ENCODE data around the gene FAM171A2. TPM values are rescaled to one million over a fixed set of nuclear protein-coding genes. Genes with fewer than 3 reads are reported as not detected.

Gene FAM171A2
- total RNA-seq, 1 donor from 2014 or later = 6.1 TPM

GRCh38 chr17:44323359-44324091, 40.1 kb downstream of the FAM171A2 start:
- no peak for DNase-seq (ENCODE audit: low read depth, low spot score)

DNA sequence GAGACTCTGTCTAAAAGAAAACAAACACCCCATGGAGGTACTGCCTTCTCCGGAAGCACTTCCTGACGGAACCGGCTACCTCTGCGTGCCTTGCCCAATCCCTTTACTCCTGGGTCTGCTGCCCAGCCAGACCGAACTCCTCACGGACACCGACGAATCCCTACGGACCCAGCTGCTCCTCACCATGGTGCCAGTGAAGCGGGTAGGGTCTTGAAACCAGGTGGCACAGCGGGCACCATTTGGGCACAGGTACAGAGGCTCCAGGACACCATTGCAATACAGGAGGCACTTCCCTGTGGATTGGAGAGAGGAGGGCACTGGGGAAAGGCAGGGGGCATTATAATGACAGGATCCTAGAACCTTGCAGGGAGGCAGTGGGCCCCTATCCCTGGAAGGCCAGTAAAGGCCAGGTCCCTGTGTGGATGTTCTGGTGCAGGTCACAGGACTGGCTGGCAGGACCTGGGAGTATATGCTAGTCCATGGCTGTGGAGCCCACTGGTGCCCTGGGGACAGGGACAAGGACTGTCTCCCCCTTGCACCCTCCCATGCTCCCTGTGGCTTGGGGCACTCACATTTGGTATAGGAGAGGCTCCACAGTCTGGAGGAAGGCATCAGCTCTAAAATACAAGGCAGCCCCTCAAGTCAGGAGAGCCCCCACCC, 41.3 kb downstream of the FAM171A2 start:
- no peak for DNase-seq (ENCODE audit: low read depth, low spot score)

- DNase-seq (ENCODE audit: low read depth, low spot score) = no peak
Observed at GRCh38 chr17:44321246-44322120, 42.2 kb downstream of the FAM171A2 start.

DNA sequence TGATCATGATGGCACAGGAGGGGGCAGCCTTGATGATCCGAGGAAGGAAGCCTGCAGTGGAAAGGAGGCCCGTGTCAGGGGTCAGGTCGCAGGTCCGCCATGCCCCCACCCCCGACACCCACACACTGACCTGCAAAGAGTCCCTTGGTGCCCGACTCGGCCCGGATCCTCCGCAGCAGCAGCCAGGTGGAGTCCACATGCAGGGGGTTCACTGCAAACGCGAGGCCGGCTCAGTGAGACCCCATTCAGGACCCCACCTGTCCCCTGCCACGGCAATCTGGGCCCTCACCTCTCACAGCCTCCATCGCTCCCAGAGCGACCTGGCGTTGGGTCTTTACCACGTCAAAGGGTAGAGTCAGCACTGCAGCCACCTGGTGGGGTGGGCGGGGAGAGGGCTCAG, 43.6 kb downstream of the FAM171A2 start:
- DNase-seq (ENCODE audit: low read depth, low spot score) = no peak

DNA sequence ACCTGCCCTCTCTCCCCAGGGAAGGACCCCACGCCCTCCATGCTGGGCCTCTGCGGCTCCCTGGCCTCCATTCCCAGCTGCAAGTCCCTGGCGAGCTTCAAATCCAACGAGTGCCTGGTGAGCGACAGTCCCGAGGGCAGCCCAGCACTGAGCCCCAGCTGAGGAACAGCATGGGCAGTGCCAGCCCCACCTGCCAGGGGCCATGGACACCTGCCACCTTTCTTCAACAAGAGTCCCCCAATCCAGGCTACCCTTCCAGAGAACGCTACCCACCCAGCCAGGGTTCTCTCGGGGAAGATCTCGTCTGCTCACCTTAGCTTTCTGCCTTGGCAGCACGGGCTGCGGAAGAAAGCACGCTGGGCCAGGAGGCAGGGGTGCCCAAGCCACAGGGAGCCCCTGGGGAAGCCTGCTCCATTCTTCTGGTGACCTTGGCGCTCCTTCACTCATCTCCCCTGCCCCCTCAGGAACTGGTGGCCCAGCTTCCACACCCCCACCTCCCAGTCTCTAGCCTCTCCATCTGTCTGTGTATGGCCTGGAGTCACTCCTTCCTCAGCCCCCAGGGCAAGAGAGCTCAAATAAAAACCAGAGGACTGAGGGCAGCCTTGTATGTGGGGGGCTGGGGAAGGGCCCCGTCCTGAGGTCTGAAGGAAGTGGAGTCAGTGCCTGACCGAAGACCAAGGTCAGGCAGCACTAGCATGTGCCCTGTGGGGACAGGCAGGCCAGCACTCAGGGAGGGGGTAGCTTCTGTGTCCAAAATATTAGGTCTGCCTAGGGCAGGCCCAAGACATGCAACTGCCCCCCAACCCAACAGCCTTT, 45.4 kb downstream of the FAM171A2 start:
- no peak for DNase-seq (ENCODE audit: low read depth, low spot score)

DNA sequence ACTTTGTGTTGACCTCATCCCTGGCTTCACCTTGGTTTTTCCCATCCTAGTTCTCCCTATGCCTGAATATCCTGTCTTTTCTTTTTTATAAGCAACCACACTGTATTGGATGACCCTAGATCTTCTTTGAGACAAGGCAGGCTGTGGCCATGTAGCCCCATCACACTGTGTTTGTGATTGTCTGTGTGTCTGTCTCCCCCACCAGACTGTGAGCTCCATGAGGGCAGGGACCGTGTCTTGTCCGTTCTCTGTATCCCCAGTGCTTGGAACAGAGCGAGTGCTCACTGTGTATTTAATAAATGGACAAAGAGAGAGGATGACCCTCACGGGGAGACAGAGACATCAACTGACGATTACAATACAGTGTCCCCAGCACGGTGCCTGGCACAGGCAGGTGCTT, 46.1 kb downstream of the FAM171A2 start:
- no peak for DNase-seq (ENCODE audit: low read depth, low spot score)

GRCh38 chr17:44315760-44316731, 47.6 kb downstream of the FAM171A2 start:
- DNase-seq (ENCODE audit: low read depth, low spot score) = no peak

GRCh38 chr17:44314869-44315661, 48.6 kb downstream of the FAM171A2 start:
- DNase-seq (ENCODE audit: low read depth, low spot score) = no peak

- DNase-seq (ENCODE audit: low read depth, low spot score) = no peak
Observed at GRCh38 chr17:44314524-44314868, 49.2 kb downstream of the FAM171A2 start.

GRCh38 chr17:44314031-44314430, 49.6 kb downstream of the FAM171A2 start:
- no peak for DNase-seq (ENCODE audit: low read depth, low spot score)

DNA sequence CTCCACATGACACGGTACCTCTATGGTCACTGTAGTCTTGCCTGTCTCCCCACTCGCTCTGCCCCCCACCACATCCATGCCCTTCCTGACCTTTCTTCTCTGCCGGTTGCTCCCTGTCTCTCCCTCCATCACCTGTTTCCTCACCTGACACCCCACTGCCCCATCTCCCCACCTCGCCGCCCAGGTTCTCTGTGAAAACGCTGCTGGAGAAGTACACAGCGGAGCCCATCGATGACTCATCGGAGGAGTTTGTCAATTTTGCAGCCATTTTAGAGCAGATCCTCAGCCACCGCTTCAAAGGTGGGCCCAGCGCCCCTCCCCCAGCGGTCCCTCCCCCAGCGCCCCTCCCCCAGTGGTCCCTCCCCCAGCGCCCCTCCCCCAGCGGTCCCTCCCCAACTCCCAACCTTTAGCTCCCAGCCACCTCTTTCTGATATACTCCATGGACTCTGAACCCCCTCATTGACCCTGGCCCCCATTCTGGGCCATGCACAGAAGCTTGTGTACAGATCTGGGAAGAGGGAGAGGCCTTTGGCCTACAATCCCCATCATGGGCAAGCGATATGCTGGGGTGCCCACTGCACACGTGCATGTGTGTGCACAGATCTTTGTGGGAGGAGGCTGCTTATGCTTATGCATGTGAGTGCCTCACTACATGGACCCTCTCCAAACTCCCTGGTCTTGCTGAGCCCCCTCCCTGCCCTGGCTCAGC, 51.1 kb downstream of the FAM171A2 start:
- no peak for DNase-seq (ENCODE audit: low read depth, low spot score)

GRCh38 chr17:44311562-44312181, 52.0 kb downstream of the FAM171A2 start:
- no peak for DNase-seq (ENCODE audit: low read depth, low spot score)

GRCh38 chr17:44310609-44311376, 52.9 kb downstream of the FAM171A2 start:
- DNase-seq (ENCODE audit: low read depth, low spot score) = no peak

DNA sequence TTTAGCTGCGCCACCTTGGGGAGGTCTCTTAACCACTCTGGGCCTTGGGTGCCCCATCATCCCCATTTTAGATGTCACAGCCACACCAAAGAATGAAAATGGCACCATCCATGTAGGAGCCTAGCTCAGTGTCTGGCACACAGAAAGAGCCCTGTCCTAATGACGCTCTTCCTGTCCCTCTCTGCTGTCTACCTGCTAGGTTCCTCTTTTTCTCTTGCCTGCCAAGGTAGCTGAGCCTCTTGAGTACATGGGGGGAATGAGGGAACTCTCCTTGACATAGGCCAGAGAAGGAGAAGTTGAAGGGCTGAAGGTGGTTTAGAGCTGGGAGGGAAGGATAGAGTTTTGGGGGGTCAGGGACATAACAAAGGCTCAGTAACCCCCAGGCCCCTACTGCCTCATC, 53.5 kb downstream of the FAM171A2 start:
- DNase-seq (ENCODE audit: low read depth, low spot score) = no peak

DNA sequence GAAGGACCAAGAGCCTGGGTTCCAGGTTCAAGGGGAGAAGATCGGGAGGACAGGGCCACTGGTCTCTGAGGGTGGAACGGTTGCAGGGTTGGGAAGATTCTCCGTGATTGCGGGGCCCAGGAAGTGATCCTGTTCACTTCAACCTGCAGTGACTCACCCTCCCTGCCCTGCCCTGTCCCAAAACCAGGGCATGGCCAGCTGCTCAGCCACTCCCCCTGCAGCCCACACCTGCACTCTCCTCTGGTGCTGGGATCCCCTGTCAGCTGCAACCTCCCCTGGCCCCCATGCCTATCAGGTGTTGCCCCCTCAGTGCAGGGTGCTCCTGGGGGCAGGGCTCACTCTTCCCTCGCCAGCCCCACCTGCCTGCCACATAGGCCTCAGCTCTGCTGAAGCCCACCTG, 54.2 kb downstream of the FAM171A2 start:
- DNase-seq (ENCODE audit: low read depth, low spot score) = no peak

DNA sequence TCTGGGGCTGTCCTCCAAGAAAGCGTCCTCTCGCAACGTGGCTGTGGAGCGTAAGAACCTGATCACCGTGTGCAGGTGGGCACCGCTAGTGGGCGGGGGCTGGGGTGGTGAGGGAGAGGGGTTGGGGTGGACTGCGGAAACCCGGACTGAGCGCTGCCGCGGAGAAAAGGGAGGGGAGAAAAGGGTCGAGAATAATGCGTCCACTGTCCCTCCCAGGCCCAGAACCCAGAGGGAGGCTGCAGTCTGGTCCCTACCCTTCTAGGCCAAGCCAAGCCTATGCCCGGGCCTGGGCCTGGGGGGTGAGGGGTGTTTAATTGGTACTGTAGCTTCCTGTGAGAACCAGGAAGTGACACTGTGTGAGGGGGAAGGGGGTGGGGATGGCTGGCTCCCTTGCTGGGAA, 54.8 kb downstream of the FAM171A2 start:
- no peak for DNase-seq (ENCODE audit: low read depth, low spot score)

GRCh38 chr17:44308320-44308818, 55.3 kb downstream of the FAM171A2 start, which contains the start of gene RUNDC3A:
Gene RUNDC3A (plus strand): TSS chr17:44308601. CDS start chr17:44308833, 232 bp downstream.
- DNase-seq (ENCODE audit: low read depth, low spot score) = no peak
